WTC11 (cell line): ENCODE data around the gene PDLIM4. TPM values are rescaled to one million over a fixed set of nuclear protein-coding genes. Genes with fewer than 3 reads are reported as not detected.
A peak's percentile ranks its signal among the peaks of the same experiment; 100 is the strongest.

ENCODE experiments used
- ATAC-seq: fragments of 200-7000 bp; cut with Tn5 transposase; 2 replicates; pipeline ENCODE4 v1.10.0; 2021; ENCODE audit warnings: mild to moderate bottlenecking, moderate library complexity
- CTCF ChIA-PET: fragments of 300-600 bp; sonication (Branson Sonifier 250); formaldehyde crosslinking; loops from one replicate; lab custom pipeline; 2021; ENCODE audit warnings: antibody characterized with exemption; lab: Charles Lee
- POLR2A ChIA-PET: fragments of 350-600 bp; sonication (Branson Sonifier 250); formaldehyde crosslinking; loops from one replicate; lab custom pipeline; 2021; ENCODE audit warnings: antibody characterized with exemption; lab: Charles Lee
- DNase-seq: peaks from one replicate; pipeline ENCODE4 v3.0.0; 2021; ENCODE audit warnings: low spot score
- H3K27ac Mint-ChIP-seq: 2 replicates; pipeline ENCODE4 v1.8.0; 2021; ENCODE audit warnings: mixed read lengths
- H3K27me3 Mint-ChIP-seq: 2 replicates; pipeline ENCODE4 v1.8.0; 2021; ENCODE audit warnings: low read depth, mild to moderate bottlenecking, moderate library complexity, mixed read lengths
- H3K36me3 Mint-ChIP-seq: 2 replicates; pipeline ENCODE4 v1.8.0; 2021; ENCODE audit warnings: mixed read lengths
- H3K4me1 Mint-ChIP-seq: 2 replicates; pipeline ENCODE4 v1.8.0; 2022; ENCODE audit warnings: mixed read lengths
- H3K4me3 Mint-ChIP-seq: 2 replicates; pipeline ENCODE4 v1.8.0; 2021; ENCODE audit warnings: mild to moderate bottlenecking, moderate library complexity, mixed read lengths
- H3K9me3 Mint-ChIP-seq: 2 replicates; pipeline ENCODE4 v1.8.0; 2021; ENCODE audit warnings: mixed read lengths
- ARID4B ChIP-seq: sonication (generic); formaldehyde crosslinking; IDR thresholded peaks from 2 replicates; pipeline ENCODE4 v1.8.0; 2023; ENCODE audit warnings: missing genetic modification reagents, mild to moderate bottlenecking, borderline replicate concordance
- E2F4 ChIP-seq: sonication (generic); formaldehyde crosslinking; IDR thresholded peaks from 2 replicates; pipeline ENCODE4 v1.8.1; 2022; ENCODE audit warnings: low read depth, mild to moderate bottlenecking, moderate library complexity, missing genetic modification reagents, borderline replicate concordance
- ERG ChIP-seq: fragments of 250-450 bp; sonication (Bioruptor Pico); IDR thresholded peaks from 2 replicates; pipeline ENCODE4 v1.8.0; 2021; ENCODE audit warnings: mild to moderate bottlenecking
- JUN ChIP-seq: sonication (generic); formaldehyde crosslinking; IDR thresholded peaks from 2 replicates; pipeline ENCODE4 v1.8.0; 2023; ENCODE audit warnings: mild to moderate bottlenecking, missing genetic modification reagents
- KAT7 ChIP-seq: sonication (generic); formaldehyde crosslinking; IDR thresholded peaks from 2 replicates; pipeline ENCODE4 v1.8.1; 2023; ENCODE audit warnings: missing genetic modification reagents, mild to moderate bottlenecking, borderline replicate concordance
- NR1H2 ChIP-seq: sonication (generic); formaldehyde crosslinking; IDR thresholded peaks from 2 replicates; pipeline ENCODE4 v1.9.0; 2021; ENCODE audit warnings: mild to moderate bottlenecking, moderate library complexity, missing genetic modification reagents
- NR2C2 ChIP-seq: sonication (generic); formaldehyde crosslinking; IDR thresholded peaks from 2 replicates; pipeline ENCODE4 v1.8.0; 2022; ENCODE audit warnings: mild to moderate bottlenecking, missing genetic modification reagents
- PRRX2 ChIP-seq: fragments of 250-450 bp; sonication (Bioruptor Pico); IDR thresholded peaks from 2 replicates; pipeline ENCODE4 v1.8.0; 2021; ENCODE audit warnings: mild to moderate bottlenecking
- TEAD1 ChIP-seq: sonication (generic); formaldehyde crosslinking; IDR thresholded peaks from 2 replicates; pipeline ENCODE4 v1.8.0; 2022; ENCODE audit warnings: mild to moderate bottlenecking, missing genetic modification reagents
- TEAD4 ChIP-seq: sonication (generic); formaldehyde crosslinking; IDR thresholded peaks from 2 replicates; pipeline ENCODE4 v1.8.0; 2022; ENCODE audit warnings: mild to moderate bottlenecking, missing genetic modification reagents
- ZBTB21 ChIP-seq: sonication (generic); formaldehyde crosslinking; IDR thresholded peaks from 2 replicates; pipeline ENCODE4 v1.8.1; 2023; ENCODE audit warnings: mild to moderate bottlenecking, missing genetic modification reagents, borderline replicate concordance
- ZNF138 ChIP-seq: sonication (generic); formaldehyde crosslinking; conservative IDR thresholded peaks from 2 replicates; pipeline ENCODE4 v1.8.1; 2022; ENCODE audit warnings: mild to moderate bottlenecking, moderate library complexity, missing genetic modification reagents
- ZNF263 ChIP-seq: sonication (generic); formaldehyde crosslinking; IDR thresholded peaks from 2 replicates; pipeline ENCODE4 v1.8.1; 2022; ENCODE audit warnings: low read depth, mild to moderate bottlenecking, moderate library complexity, missing genetic modification reagents
- ZNF425 ChIP-seq: fragments of 250-450 bp; sonication (Bioruptor Pico); conservative IDR thresholded peaks from 2 replicates; pipeline ENCODE4 v1.9.0; 2021; ENCODE audit warnings: mild to moderate bottlenecking
- ZNF671 ChIP-seq: fragments of 250-450 bp; sonication (Bioruptor Pico); IDR thresholded peaks from 2 replicates; pipeline ENCODE4 v1.8.0; 2021; ENCODE audit warnings: mild to moderate bottlenecking
- total RNA-seq: library from RNA; stranded (reverse); gene quantifications from 3 replicates; pipeline ENCODE4 v1.2.3, GENCODE V29; 2021
- TF ChIP-seq, protein P1 (sequence below): sonication (generic); formaldehyde crosslinking; IDR thresholded peaks from 2 replicates; pipeline ENCODE4 v1.8.0; 2023; ENCODE audit warnings: mild to moderate bottlenecking, missing genetic modification reagents

PDLIM4 gene
- total RNA-seq, 1 experiment from 2014 or later = 11.4 TPM

GRCh38 chr5:132210944-132211343, 46.6 kb upstream of the PDLIM4 start (continued):
- TF ChIP-seq E2F4 (CRISPR knock-in tag) = no peak
- TF ChIP-seq ZNF263 = no peak
- no peak for TF ChIP-seq ARID4B (CRISPR knock-in tag)
- TF ChIP-seq, all 79 proteins: peak for 0

- ChIA-PET CTCF (interaction anchor here (0.9 to 1.5 kb wide), 3 partner anchors 22 to 31 kb away, joined by 3 to 6 read pairs (median 4); no protein-coding TSS in a partner anchor), POLR2A (interaction anchor here (1.2 kb wide), 1 partner anchor 16 kb away, joined by 4 read pairs; the partner anchor contains the start of gene P4HA2)
- no peaks in the 10 kb centered on the region for H3K27me3 Mint-ChIP-seq
- peak; percentile 39 for ATAC-seq
- DNase-seq = no peak
- H3K4me1 Mint-ChIP-seq = peaks cover 9% of the 10 kb centered on the region
- no peaks in the 10 kb centered on the region for H3K9me3 Mint-ChIP-seq
- H3K36me3 Mint-ChIP-seq = peaks cover 6% of the 10 kb centered on the region
- no peak overlapping the region for H3K27ac Mint-ChIP-seq
- H3K4me3 Mint-ChIP-seq = no peak overlapping the region
- TF ChIP-seq ERG (no peak), JUN (CRISPR knock-in tag) (no peak), TEAD1 (CRISPR knock-in tag) (no peak), NR1H2 (CRISPR knock-in tag) (no peak)
- TF ChIP-seq, protein P1, sequence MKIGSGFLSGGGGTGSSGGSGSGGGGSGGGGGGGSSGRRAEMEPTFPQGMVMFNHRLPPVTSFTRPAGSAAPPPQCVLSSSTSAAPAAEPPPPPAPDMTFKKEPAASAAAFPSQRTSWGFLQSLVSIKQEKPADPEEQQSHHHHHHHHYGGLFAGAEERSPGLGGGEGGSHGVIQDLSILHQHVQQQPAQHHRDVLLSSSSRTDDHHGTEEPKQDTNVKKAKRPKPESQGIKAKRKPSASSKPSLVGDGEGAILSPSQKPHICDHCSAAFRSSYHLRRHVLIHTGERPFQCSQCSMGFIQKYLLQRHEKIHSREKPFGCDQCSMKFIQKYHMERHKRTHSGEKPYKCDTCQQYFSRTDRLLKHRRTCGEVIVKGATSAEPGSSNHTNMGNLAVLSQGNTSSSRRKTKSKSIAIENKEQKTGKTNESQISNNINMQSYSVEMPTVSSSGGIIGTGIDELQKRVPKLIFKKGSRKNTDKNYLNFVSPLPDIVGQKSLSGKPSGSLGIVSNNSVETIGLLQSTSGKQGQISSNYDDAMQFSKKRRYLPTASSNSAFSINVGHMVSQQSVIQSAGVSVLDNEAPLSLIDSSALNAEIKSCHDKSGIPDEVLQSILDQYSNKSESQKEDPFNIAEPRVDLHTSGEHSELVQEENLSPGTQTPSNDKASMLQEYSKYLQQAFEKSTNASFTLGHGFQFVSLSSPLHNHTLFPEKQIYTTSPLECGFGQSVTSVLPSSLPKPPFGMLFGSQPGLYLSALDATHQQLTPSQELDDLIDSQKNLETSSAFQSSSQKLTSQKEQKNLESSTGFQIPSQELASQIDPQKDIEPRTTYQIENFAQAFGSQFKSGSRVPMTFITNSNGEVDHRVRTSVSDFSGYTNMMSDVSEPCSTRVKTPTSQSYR (CRISPR knock-in tag) = no peak
Measured at GRCh38 chr5:132211787-132212186, 45.7 kb upstream of the PDLIM4 start.

GRCh38 chr5:132213666-132214065, 43.8 kb upstream of the PDLIM4 start:
- no peaks in the 10 kb centered on the region for H3K36me3 Mint-ChIP-seq
- H3K27me3 Mint-ChIP-seq = no peaks in the 10 kb centered on the region
- H3K27ac Mint-ChIP-seq = no peak overlapping the region
- no peaks in the 10 kb centered on the region for H3K4me1 Mint-ChIP-seq
- POLR2A ChIA-PET = no interaction called here
- TF ChIP-seq ZNF425 (no peak), TEAD4 (CRISPR knock-in tag) (no peak), ZNF671 (CRISPR knock-in tag) (no peak), KAT7 (CRISPR knock-in tag) (no peak), NR2C2 (no peak), ZNF138 (no peak), ZBTB21 (CRISPR knock-in tag) (no peak), PRRX2 (CRISPR knock-in tag) (no peak)
- DNase-seq (no peak), ATAC-seq (no peak)
- H3K4me3 Mint-ChIP-seq = no peak overlapping the region
- CTCF ChIA-PET = no interaction called here
- H3K9me3 Mint-ChIP-seq = no peaks in the 10 kb centered on the region
